ENCODE data around the gene STIP1. TPM values are rescaled to one million over a fixed set of nuclear protein-coding genes. Genes with fewer than 3 reads are reported as not detected.

Gene STIP1
- total and polyA plus RNA-seq, 2 of the 8 experiments (the other 6 are each of a cell fraction or from before 2014, with no cell fraction given), result 140 to 329 TPM

GRCh38 chr11:64181506-64182411 lies 4.2 kb upstream of the STIP1 start (continued):
- TF ChIP-seq TCF12 (IDR thresholded peaks at IDR 0.05; ENCODE audit: low read depth, low read length) (0 out of 2 replicates have a peak, but pooled peaks have one; percentile 10), GABPA (IDR thresholded peaks at IDR 0.05; ENCODE audit: borderline replicate concordance, insufficient read depth, low read length) (no peak; the same call in 1 of the 2 replicates), BCL11A (IDR thresholded peaks at IDR 0.05; ENCODE audit: low read depth in 2 of 2, low read length in 2 of 2) (no peak), CHD7 (IDR thresholded peaks at IDR 0.05; ENCODE audit: insufficient replicate concordance, low read length) (no peak), CBX8 (IDR thresholded peaks at IDR 0.05; ENCODE audit: borderline replicate concordance, low read depth, low read length) (no peak), TBP (IDR thresholded peaks at IDR 0.05; ENCODE audit: low read depth, low read length) (peak; percentile 34; the same call in 1 of the 2 replicates), SP1 (IDR thresholded peaks at IDR 0.05; ENCODE audit: low read depth, low read length) (no peak), SP2 (IDR thresholded peaks at IDR 0.05; ENCODE audit: low read length) (no peak), KDM5A (IDR thresholded peaks at IDR 0.05; ENCODE audit: low read length) (no peak)

All from H1 (cell line).